T-helper 2 cell treated with Interferon-gamma antibody and Interleukin-4, amounts not matched to agents 100 ng/mL and 5 ng/mL, for 36 hours (primary cell): ENCODE results near the gene LRCOL1. TPM values are rescaled to one million over a fixed set of nuclear protein-coding genes. Genes with fewer than 3 reads are reported as not detected.

Source experiments
- intact Hi-C: fragments of 100-400 bp; cut with micrococcal nuclease; formaldehyde crosslinking; loops from one replicate; pipeline ENCODE4 v1.15.1; 2023
- total RNA-seq: library from RNA; stranded (reverse); gene quantifications from 2 replicates; pipeline ENCODE4 v1.2.3, GENCODE V29; 2022

The LRCOL1 gene
- total RNA-seq, 1 donor from 2014 or later = not detected

DNA sequence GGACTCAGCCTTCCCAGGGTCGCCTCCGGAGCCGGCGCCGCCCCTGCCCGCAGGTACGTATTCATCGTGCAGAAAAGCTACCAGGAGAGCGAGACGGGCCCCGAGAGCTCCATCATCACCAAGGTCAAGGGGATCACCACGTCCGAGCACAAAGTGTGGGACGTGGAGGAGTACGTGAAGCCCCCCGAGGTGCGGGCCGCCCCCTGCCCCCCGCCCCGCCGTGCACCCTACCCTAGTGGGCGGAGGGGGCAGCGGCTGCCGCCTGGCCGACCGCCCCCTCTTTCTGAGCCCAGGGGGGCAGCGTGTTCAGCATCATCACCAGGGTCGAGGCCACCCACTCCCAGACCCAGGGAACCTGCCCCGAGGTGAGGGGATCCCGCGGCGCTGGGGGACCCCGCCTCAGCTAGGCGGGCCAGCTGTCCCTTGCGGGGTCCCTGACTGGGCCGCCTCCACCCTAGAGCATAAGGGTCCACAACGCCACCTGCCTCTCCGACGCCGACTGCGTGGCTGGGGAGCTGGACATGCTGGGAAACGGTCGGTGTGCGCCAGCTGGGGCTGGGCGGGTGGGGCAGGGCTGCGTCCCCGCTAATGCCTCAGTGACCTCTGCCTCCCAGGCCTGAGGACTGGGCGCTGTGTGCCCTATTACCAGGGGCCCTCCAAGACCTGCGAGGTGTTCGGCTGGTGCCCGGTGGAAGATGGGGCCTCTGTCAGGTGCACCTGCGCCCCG, 9.2 kb upstream of the LRCOL1 start:
- intact Hi-C loops = no loop called here

DNA sequence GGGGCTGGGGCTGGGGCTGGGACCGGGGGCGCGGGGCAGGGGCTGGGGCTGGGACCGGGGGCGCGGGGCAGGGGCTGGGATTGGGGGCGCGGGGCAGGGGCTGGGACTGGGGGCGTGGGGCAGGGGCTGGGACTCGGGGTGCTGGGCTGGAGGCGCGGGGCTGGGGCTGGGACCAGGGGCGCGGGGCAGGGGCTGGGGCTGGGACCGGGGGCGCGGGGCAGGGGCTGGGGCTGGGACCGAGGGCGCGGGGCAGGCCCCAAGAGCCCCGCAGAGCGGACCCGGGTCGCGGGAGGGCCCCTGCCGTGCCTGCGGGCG, 8.6 kb upstream of the LRCOL1 start:
- intact Hi-C loops = no loop called here

DNA sequence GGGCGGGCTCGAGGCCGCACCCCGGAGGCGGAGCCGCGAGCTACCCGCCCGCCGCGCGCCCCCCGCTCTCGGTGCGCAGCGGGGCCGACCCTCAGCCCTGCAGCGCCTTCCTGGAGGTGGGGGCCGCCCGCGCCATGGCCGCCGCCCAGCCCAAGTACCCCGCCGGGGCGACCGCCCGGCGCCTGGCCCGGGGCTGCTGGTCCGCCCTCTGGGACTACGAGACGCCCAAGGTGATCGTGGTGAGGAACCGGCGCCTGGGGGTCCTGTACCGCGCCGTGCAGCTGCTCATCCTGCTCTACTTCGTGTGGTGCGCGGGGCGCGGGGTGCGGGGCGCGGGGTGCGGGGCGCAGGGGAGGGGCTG, 8.3 kb upstream of the LRCOL1 start, which contains the start of gene P2RX2:
TSS of gene P2RX2 (plus strand) at position 94 of the 361 bp plus-strand sequence. CDS start at position 135, 41 bp downstream.
- intact Hi-C loops = no loop called here

DNA sequence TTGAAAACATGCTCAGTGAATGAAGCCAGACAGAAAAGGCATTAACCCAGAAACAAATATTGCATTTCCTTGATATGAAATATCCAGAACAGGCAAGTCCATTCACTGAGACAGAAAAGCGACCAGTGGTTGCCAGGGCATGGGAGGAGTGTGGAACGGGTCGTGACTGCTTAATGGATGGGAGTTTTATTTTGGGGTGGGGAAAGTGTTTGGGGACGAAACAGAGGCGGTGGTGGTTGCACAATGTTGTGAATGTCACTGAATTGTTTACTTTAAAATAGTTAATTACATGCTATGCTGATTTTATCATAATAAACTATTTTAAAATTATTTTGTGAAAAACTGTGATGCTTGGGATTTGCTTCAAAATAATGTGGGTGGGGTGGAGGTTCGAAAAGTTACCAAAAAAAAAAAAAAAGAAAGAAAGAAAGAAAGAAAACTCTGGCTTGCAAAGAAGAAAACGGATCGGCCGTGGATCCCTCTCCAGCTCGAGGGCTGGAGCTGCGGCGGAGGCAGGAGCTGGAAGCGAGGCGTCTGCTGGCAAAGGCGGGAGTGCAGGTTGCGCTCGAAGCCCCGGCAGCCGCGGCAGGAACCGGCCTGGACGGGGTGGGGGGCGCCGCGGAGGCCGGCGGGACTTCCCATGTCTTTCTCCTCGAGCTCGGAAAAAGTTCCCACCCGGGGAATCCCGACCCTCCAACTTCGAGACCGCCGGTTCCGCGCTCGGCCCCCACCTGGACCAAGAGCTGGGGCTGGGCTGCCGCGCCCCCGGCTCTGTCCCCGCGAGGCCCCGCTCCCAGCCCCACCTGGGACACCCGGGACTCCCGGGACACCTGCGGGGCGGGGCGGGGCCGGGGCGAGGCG, 7.7 kb upstream of the LRCOL1 start:
- intact Hi-C loops = no loop called here

DNA sequence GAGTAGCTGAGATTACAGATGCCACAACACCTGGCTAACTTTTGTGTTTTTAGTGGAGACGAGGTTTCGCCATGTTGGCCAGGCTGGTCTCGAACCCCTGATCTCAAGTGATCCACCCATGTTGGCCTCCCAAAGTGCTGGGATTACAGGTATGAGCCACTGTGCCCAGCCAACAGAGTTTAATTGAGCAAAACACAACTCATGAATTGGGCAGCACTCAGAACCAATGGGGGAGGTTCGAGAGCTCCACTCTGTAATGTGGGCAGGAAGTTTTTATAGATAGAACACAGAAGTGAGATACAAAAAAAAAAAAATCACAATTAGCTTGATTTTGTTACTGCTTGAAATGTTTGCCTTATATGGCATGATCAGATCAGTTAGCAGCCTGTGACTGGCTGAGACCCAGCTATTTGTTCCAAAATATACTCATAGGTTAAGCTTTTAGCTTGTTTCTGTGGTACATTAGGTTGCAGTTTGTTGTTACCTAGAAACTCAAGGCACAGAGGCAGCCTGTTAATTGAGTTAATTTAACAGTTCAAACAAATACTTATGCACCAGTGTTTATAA, 6.8 kb upstream of the LRCOL1 start:
- intact Hi-C loops = no loop called here

DNA sequence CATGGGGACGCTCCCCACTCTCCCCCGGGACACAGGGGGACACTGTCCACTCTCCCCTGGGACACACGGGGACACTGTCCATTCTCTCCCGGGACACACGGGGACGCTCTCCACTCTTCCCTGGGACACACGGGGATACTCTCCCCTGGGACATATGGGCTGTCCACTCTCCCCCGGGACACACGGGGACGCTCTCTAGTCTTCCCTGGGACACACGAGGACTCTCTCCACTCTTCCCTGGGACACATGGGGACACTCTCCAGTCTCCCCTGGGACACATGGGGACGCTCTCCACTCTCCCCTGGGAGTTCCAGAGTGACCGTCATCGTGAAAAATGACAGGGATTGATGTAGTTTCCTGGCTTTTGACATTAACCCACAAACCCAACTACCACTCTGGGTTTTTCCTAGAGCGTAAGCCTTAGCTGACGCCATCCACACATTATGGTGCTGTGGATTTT, 5.2 kb upstream of the LRCOL1 start:
- intact Hi-C loops = loop anchor here (1.0 to 2.0 kb wide), 2 partner anchors 200 to 461 kb away; no protein-coding TSS in a partner anchor

DNA sequence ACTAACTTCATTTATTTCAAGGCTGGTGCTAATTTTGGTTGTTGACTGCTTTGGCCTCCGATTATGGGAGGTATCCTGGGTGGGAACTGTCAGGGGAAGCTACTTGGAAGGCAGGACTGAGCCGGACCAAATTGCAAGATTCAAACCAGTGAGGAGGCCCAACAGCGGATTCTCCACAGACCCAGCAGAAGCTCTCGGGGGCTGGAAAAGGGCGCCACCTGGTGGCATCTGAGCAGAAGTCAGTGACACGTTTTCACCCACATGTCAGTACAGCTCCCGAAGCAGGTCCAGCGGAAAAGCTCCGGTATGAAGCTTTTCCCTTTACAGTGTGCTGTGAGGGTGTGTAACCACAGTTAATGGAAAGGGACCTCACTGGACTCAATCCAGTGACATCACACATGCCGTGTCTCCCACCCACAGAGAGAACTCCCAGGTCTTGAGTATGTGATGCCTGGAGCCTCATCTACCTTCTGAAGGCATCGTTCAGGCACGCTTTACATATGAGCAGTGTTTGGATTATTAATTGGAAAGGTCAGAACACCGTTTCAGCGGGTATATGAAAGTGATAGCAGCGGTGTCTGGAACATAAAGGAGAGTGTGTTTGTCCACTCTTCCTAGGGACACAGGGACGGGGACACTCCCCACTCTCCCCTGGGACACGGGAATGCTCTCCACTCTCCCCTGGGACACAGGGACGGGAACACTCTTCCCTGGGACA, 4.6 kb upstream of the LRCOL1 start:
- intact Hi-C loops = loop anchor here (1.0 to 2.0 kb wide), 2 partner anchors 200 to 460 kb away; no protein-coding TSS in a partner anchor

DNA sequence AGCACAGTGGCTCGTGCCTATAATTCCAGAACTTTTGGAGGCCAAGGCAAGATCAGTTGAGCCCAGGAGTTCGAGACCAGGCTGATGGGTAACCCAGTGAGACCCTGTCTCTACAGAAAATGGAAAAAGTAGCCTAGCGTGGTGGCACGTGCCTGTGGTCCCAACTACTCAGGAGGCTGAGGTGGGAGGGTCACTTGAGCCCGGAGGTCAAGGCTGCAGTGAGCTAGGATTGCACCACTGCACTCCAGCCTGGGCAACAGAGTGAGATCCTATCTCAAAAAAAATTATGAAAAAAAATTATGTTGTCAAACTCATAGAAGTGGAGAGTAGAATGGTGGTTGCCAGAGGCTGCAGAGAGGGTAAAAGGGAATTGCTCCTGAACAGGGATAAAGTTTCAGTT, 3.6 kb upstream of the LRCOL1 start:
- intact Hi-C loops = loop anchor here (2.0 kb wide), 1 partner anchor 459 kb away; no protein-coding TSS in a partner anchor

DNA sequence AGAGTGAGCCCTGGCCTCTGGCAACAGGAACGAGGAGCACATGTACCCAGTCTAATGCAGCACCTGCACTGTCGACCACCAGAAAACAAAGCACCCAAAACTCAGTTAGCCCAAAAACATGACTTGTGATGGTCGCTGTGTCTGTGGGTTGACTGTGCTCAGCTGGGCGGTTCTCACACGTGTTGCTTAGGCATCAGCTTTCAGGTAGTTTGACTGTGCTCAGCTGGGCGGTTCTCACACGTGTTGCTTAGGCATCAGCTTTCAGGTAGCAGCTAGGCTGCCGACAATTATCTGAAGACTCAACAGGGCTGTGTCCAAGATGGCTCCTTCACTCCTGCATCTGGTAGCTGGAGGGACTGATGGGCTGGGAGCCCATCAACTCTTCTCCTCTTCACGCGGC, 1.2 kb upstream of the LRCOL1 start:
- intact Hi-C loops = no loop called here

DNA sequence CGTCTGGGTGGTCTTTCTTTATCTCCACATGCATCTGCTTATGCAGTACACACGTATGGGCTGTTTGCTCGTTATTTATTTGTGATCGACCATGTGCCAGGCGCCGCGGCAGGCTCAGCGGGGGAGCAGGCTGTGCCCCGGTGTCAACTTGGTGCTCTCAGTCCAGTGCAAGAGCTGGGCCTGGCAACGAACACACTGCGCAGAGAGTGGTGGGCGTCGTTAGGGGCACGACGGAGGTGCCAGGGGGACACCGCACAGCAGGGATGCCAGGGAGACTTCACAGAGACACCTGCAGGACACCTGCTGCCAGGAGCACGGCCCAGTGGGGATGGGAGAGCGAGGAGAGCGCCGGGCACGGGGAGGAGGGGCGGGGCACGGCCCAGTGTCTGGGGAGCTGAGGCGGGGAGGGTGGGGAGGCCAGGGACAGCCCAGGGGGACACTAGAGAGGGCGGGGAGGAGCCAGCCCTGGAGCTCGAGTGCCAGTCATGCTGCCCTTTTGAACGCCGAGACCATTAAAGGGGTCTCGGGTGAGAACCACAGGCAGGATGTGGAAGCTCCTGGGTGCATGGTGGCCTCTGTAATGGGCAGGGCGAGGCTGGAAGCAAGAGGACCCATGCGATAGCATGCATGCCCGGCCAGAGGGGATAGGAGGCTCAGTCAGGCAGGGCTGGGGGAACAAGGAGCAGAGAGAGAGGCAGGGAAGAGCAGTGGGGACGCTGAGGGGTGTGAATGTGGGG, 652 bp upstream of the LRCOL1 start:
- intact Hi-C loops = no loop called here

DNA sequence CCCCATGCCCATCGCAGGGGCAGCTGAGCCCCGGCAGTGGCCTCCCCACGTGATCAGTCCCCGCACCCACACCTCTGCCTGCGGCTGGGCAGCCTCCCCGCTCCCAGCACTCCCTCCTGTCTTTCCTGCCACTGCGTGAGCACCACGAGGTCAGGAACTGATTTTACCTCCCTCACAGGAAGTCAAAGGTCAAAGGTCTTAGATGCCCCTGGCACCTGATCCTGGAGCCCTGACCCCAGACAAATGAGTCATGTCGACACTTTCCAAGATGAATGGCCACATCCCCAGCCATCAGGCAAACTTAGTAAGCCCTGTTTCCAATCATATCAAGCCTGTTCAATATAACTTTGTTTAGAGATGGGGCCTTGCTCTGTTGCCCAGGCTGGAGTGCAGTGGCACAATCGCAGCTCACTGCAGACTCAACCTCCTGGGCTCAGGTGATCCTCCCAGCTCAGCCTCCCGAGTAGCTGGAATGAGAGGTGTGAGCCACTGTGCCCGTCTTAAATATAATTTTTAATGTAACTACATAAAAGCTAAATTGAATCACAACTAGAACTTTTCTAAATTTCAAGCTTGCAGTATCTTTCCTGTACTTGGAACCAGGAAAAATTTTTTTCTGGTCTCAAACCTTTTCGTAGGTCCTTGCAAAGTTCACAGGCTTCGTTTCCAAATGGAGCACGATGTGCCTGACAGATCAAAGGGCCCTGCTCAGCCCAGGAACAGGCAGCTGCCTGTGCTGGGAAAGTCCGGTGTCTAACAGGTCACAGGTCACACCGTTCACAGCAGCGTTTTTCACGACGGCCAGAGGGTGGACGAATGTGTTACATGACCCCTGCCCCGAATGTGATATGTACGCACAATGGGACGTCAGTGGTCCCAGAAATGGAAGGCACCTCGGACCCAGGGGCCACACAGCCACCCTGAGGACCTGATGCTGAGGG, 1.9 kb downstream of the LRCOL1 start:
- intact Hi-C loops = no loop called here

DNA sequence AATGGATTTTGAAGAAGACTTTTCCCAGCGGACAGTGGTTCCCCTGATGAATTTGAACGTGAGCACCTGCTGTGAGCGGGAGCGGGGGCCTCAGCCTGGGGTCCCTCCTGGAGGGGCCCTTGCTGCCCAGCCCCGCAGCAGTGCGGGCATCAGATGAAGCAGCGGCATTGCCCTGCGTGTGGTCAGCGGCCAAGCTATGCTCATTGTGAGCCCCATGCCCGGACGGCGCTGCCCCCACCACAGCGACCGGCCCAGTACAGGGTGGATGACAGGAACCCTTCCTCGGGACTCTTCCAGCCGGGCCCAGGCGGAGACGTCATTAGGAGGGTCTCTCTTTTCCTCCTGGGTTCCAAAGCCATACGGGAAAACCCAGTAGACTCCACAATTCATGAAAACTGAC, 3.5 kb downstream of the LRCOL1 start:
- intact Hi-C loops = no loop called here

DNA sequence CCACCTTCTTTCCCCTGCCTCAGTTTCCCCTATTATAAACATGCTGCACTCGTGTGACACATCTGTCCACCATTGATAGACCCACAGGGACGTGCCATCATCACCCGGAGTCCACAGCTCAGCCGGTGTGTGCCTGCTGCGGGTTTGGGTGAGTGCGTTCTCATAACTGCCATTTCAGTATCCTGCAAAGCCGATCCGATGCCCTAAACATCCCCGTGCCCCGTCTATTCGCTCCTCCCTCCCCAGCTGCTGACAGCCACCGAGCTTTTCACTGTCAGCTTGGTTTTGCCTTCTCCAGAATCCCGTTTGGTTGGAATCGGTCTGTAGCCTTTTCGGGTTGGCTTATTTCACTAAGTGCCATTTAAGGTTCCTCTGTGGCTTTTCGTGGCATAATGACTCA, 3.9 kb downstream of the LRCOL1 start:
- intact Hi-C loops = no loop called here

DNA sequence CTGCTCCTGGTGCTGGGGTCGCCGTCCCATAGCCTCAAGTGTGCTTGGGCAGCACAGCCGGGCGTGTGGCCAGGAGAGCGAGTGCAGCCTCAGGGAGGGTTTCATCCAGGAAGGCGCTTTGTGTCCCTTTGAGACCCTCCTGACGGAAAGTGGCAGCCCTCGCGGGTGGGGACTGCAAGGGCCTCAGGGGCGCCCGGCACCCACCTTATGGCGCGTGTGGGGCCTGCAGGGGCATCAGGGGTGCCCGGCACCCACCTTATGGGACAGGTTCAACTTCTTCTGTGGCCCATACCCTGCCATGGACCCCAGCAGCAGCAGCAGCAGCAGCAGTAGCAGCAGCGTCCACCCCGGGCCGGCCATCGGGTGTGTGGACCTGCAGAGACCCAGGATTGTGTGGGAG, 4.5 kb downstream of the LRCOL1 start:
- intact Hi-C loops = no loop called here

DNA sequence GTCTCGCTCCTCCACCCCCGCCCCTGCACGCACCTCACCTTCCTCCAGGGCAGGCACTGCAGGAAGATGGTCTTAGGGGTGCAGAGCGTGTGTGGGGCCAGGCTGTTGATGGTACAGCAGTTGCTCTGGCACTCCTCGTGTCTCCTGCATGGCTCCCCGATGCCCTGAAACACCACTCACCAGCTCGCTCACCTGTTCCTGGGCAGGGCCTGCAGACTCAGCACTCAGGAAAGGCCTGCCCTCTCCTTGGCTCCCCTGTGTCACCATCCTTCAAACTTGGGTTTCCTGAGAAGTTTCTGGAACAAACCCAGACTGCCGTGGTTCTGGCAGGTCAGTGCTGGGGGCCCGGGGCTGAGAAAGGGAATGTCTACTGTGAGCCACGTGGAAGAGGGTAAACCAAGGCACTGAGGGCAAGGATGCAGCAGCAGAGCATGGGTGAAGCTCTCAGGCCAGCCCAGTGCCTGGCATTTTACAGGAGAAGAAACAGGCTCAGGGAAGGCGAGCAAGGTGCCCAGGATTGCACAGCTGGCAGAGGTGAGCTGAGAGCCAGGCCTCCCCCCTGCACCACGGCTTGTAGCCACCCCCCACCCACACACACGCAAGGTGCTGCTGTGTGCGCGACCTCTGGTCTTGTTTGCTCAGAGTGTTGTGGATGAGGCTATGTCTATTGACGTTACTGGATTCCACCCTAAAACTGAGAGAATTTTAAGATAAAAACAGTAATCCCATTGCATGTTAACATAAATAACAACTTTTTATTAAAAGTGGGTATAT, 5.5 kb downstream of the LRCOL1 start:
- intact Hi-C loops = no loop called here

DNA sequence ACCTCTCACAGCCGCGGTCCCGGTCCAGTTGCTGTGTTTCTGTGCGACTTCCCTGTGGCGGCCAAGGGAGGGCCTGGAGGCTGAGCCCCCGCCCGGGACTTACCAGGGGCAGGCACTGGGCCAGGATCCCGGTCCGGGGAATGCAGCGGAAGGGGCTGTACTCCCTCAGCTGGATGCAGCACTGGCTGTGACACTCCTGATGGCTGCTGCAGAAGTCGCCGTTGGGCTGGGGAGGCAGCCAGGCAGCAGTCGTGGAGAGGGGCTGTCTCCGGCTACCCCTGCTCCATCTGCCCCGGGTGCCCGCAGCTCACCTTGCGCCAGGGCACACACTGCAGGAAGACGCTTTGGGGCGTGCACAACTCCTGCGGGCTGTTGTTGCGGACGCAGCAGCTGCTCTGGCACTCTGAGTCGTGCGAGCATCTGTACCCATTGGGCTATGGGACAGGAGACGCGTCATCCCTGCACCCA, 6.2 kb downstream of the LRCOL1 start:
- intact Hi-C loops = no loop called here

DNA sequence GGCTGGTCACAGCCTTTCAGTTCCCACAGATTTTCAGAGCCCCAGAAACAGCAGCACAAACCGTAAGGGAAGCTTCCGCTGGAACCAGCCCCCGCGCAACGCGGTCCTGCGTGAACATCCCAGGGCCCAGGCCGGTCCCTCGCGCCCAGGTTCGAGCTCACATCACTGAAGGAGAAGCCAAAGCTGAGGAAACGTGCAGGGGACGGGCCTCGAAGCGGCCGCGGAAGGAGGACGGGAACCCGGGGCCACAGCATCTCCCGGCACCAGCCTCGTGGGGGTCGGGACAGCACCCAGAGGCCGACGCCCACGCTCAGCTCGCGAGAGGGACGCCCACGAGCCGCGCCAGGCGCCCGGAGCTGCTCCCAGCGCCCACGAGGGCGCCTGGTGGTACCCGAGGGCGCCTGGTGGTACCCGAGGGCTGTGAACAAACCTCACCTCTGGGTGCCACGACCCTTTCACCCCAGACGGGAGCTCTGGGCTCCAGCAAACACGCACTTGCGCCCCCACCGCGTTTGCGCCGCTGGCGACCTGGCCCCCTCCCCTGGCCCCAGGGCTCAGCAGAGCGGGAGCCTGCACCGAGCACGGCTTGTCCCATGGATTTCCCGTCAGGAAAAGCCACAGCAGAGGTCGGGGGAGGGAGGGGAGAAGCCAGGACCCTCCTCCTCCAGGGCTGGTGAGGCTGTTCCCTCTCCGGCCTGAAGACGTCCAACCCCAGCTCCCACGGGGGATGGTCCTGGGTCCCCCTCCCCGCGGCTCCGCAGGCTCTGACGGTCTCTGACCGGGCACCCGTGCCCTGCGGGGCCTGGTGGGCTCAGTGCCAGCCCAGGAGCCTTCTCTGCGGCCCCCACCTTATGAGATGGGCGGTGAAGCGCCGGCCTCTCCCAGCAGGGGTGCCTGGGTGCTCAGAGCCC, 6.9 kb downstream of the LRCOL1 start:
- intact Hi-C loops = no loop called here
